Suppressor macrophage treated with lipopolysaccharide for 4 hours (primary cell): ENCODE results near the gene TAF3.
"Not testable (repeated sequence)": the region's sequence is repeated elsewhere in the genome, so short reads cannot be mapped to it uniquely, and the experiment has no call there.

Experiments used
- DNase-seq: peaks from one replicate; pipeline ENCODE4 v3.0.0-alpha.2; 2020

TAF3 gene

DNA sequence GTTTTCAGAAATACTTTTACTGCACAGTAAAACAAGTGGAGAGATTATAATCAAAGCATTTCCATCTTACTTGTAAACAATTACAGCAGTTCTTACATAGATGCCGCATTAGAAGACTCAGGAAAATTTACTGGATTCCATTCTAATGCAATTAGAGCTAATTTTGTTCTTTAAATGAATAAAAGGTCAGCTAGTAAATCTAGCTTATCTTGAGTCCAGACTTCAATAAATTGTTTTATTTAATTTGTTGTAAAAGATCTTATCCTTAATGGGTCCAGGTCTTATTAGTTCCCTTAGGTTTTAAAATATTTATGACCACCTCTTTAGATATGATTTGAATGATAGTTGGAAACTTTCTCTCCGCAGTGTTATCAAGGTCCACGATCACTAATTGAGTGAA lies 166.0 kb downstream of the TAF3 start:
- no peak for DNase-seq

DNA sequence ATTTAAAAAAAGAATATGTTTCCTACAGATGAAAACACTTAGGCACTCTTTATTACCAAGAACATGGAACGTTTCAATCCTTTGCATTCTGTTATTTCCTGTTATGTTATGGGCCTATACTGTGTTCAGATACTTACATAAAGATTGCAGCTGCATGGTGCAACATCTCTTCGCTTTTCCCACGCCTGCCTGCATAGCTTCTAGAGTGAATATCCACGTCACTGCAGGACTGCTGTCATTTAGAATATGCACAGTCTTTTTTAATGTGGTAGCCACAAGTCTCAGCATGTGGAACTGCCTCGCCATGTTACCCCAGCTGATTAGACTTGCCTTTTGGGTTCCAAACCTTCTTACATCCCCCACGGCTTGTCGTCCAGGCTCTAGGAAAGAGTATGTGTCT lies 166.6 kb downstream of the TAF3 start:
- DNase-seq, result no peak

DNA sequence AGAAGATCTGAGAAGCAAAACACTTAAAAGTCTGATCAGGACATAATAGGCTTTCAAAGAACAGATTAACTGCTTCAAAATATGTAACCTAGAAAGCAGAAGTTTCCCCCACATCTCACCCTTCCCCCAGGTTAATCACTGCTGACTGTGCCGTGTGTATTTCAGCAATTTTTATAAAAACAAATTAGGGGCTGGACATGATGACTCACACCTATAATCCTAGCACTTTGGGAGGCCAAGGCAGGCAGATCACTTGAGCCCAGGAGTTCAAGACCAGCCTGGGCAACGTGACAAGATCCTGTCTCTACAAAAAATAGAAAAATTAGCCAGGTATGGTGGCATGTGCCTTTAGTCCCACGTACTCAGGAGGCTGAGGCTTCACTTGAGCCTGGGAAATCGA lies 168.5 kb downstream of the TAF3 start:
- no peak for DNase-seq

DNA sequence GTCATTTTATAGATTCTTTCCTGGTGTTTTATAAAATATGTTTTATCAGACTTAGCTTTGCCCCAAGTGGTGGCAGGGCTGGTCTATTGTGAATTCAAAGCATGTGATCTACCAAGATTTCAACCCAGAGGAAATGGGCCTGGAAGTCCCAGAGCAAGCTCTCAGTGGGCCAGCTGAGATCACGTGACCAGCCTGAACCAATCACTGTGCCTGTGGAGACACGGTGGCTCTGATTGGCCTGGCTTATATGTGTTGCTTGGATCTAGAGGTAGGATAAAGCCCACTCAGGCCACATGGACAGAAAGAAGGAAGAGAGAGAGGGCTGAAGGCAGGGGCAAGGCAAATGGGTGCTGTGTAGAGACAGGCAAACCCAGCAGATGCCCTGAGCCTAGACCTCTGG lies 170.7 kb downstream of the TAF3 start:
- no peak for DNase-seq

DNA sequence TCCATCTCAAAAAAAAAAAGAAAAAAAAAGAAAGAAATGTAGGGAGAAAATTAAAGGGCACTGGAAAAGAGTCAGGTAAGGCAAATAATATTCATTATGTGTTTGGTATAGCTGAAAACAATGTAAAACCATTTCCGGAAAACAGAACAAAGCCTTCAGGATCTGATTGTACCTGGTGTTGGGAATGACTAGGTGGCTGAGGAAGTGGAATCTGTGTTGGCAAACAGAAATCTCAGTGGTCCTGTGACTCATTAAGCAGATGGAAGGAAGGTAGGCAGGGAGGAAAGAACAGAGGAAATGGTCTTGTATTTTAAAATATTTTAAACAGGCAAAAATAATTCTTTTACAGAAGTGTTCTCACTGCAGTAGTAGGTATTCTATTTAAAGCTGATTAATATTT lies 180.5 kb downstream of the TAF3 start:
- DNase-seq, result no peak

DNA sequence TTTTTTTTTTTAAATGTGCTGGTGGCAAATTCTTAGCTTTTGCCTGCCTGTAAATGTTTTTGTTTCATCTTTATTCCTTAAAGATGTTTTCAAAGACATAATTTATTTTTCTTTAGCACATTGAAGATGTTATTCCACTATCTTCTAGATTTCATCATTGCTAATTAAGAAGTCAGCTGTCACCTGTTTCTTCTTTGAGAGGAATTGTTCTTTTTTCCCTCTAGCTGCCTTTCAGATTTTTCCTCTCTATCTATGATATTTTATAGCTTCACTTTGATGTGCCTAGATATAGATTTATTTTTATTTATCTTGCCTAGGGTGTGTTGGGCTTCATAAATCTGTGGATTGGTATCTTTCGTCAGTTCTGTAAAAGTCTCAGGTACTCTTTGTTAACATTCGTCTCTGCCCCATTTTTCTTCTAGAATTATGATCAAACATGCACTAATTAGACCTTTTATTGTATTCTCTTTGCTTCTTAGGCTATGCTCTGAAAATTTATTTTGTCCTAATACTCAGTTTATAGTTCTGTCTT lies 186.2 kb downstream of the TAF3 start:
- DNase-seq, result no peak

DNA sequence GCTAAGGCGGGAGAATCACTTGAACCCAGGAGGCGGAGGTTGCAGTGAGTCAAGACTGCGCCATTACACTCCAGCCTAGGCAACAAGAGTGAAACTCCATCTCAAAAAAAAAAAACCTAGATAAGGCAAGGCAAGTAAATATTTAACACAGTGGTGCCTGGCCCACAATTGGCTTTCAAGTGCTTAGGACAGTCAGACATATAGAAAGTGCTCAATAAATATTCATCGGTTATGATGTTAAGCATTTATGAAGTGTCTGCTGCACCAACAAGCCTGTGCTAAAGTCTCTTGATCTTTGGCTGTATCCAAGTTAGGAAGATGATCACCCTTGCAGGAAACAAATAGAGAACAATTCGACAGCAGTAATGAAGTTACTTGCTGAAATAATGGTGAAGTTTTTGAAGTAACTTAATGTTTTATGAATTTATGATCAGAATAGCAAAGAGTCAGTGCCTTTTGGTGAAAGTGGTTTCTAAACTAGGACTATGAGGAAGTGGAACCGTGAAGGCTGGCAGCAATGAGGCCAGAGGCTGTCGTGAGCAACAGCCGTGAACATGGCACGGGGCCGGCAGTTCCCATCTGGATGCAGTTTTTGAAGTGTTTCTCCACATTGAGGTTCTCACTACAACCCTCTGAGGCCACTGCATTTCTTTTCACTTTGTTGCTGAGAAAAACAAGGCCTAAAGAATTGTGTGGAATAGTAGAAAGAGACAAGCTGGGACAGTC lies 188.1 kb downstream of the TAF3 start:
- DNase-seq, result peak; percentile 37

DNA sequence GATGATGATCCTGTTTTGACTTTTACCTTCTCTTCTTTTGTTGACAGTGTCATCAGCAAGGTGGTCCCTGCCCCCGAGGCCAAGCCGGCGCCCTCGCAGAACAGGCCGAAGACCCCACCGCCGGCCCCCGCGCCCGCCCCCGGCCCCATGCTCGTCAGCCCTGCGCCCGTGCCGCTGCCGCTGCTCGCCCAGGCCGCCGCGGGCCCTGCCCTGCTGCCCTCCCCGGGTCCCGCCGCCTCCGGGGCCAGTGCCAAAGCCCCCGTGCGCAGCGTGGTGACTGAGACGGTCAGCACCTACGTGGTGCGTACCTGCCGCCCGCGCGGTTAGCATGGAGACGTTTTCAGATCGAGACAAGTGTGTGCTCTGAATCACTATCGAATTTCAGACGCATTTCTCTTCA lies 190.7 kb downstream of the TAF3 start:
- DNase-seq, result no peak

DNA sequence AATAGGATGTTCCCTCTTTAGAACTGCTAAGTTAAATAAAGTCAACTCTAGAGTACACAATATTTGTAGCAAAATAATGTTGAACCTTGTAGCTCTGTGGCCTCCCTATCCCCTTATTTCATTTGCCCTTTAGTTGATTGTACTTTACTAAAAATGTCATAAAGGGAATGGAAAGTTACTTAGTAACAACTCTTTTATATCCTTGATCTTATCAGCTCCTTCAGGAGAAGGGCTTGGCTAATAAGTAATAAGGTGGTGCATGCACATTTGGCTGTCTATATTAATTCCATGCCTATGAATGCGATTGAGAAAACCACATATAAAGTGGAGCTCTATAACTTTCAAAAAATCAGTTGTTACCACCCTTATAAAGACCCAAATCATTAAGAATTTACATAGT lies 194.7 kb downstream of the TAF3 start:
- no peak for DNase-seq

DNA sequence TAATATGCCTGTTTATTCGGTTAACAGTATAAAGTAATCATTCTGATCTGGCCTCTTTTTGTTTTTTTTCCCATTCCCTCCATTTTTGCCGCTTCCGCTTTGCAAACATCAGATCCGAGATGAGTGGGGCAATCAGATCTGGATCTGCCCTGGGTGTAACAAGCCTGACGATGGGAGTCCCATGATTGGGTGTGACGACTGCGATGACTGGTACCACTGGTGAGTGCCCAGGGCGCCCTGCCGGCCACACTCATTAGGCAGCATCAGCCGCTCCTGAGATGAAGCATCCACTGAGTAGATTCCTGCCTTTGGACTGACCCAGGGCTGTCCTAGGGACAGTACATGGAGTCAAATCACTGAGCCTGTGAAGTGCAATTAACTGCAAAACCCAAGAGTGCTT lies 195.3 kb downstream of the TAF3 start:
- no peak for DNase-seq

DNA sequence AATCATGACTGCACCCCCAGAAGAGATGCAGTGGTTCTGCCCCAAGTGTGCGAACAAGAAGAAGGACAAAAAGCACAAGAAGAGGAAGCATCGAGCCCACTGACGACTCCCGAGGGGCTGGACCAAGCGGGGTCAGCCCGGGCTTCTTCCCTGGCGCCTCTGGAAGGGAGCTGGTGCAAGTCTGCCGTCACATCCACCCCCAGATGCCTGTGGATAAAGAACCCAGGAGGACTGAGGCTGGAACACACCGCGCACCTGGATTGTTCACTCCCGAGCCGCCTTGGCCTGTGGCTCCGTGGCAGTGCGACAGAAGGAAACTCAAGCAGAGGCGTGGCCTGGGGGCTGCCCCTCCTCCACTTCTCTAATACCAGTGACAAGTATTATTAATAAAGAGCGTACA lies 196.3 kb downstream of the TAF3 start:
- DNase-seq, result no peak

DNA sequence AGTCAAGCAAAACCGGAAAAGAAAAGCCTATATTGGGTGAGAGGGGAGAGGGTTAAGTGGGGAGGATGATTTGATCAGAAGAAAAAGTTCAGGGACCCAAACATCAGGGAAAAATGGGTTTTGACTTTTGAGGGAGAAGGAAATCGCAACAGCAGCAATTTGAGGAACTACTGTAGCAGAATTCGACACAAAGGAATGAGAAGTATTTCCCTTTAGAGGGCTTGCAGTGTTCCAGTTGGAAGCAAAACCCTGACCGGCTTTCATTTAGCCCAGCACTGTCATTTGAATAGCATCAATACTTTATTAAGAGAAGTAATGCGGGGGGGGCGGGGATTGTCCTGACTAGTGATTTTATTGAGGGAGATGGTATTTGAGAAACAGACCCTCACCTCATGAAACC lies 199.0 kb downstream of the TAF3 start:
- DNase-seq, result no peak

DNA sequence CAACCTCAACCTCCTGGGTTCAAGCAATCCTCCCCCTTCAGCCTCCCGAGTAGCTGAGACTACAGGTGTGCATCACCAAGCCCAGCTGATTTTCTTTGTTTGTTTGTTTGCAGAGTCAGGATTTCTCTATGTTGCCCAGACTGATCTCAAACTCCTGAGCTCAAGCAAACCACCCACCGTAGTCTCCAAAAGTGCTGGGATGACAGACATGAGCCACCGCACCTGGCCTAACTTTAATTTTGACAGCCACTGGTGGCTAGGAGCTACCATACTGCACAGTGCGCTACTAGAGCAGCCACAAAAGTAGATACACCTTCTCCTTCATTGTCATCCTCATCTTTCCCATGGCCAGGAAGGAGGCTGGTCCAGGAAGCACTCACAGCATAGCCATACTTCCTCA lies 205.0 kb downstream of the TAF3 start:
- DNase-seq, result no peak

DNA sequence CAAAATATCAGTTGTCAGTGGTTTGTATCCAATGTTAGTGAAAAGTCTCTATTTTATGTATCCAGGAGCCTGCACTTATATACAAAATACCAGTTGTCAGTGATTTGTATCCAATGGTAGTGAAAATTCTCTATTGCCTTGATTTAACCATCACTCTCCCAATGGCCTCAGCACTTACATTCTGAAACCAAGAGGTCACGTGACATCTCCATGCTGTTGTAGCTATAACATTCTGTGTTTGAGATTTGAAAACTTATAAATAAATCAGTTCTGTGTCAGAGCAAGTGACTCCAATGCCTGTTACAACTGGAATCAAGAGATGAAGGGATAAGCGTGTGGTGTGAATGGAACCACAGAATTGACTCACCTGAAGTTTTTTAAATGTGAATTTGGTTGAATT lies 205.5 kb downstream of the TAF3 start:
- no peak for DNase-seq

DNA sequence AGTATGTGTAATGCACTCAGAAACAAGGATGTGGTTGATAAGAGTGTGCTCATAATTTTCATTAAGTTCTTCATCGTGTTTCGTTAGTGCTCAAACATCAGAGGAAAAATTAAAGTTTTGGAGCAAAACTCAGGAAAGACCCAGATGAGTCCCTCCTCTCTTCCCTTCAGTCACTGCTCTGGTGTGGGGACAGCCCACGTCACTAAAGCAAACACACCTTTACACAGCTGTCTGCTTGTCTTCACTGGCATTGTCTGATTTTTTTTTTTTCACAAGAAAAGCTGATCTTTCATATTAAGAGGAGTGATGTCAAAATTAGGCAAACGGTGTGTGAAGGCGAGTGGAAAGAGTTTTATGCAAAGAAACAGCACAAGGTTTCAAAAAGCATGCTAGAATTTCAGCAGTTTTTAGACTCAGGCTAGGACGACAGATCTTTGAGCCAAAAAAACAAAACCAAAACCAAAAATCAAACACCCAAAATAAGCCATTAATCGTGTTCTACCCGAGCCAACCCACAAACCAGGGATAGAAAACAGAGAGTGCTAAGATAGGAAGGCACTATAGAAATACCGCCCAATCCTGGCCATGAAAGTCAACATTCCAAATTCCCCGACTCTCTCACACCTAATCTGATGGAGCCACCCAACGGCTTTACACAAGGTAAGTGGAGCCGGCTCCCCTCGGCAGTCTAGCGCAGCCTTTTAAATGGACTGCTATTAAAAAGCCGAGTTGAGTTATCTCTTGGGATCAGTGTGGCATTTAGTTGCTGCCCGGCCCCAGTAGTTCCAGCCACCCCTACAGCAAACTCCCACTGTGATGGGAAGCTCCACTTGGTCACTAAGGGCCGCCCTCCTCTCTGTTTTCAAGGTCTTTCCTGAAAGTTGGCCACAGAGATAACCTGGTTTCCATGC lies 208.3 kb downstream of the TAF3 start:
- DNase-seq, result no peak

DNA sequence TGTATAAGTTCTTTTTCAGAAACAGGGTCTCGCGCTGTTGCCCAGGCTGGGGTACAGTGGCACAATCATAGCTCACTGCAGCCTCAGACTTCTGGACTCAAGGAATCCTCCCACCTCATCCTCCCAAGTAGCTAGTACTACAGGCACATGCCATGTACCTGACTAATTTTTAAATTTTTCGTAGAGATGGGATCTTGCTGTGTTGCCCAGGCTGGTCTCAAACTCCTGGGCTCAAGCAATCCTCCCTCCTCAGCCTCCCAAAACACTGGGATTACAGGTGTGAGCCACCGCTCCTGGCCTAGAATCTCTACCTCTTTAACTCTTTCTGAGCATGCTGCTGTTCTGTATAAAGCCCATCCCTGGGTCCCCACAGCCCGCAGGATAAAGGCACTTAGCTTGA lies 212.9 kb downstream of the TAF3 start:
- DNase-seq, result not testable (repeated sequence)

DNA sequence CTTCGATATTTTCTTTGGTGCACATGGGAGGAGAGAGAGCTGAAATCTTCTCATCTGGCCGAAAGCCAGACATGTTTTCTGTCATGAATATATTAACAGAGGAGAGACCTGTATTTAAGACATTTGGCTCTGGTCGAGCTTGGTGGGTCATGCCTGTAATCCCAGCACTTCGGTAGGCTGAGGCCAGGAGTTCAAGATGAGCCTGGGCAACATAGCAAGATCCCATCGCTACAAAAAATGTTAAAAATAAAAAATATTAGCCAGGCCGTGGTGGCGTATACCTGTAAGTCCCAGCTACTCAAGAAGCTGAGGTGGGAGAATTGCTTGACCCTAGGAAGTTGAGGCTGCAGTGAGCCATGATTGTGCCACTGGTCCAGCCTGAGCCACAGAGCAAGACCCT lies 214.3 kb downstream of the TAF3 start:
- no peak for DNase-seq

DNA sequence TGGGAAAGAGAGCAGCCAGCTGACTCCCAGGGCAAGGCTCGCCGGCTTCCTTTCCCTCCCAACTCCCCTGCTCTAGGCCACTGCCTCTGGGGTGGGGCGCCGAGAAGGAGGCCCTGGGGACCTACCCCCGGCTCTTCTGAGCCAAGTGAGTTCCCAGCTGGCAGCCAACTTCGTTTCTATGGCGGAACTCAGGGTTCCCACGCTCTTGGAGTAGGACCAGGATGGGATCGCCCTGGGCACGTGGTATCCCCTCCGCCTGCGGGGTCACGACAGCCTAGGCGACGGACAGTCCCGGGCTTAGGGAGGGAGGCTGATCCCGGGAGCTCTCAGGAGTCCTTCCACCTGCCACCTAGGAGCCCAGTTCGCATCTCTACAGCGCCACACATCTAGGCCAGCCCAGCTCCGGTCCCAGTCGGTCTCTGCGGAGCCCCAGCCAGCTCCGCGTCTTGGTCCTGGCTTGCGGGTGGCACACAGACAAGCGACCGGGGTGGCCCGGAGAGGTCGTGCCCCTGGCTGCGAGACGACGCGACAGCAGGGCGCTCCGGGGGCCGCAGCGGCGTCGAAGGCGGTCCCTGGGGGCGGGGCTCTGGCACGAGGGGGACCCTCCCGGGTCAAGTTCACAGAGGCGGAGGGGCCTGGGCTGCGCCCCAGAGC lies 215.6 kb downstream of the TAF3 start:
- no peak for DNase-seq

DNA sequence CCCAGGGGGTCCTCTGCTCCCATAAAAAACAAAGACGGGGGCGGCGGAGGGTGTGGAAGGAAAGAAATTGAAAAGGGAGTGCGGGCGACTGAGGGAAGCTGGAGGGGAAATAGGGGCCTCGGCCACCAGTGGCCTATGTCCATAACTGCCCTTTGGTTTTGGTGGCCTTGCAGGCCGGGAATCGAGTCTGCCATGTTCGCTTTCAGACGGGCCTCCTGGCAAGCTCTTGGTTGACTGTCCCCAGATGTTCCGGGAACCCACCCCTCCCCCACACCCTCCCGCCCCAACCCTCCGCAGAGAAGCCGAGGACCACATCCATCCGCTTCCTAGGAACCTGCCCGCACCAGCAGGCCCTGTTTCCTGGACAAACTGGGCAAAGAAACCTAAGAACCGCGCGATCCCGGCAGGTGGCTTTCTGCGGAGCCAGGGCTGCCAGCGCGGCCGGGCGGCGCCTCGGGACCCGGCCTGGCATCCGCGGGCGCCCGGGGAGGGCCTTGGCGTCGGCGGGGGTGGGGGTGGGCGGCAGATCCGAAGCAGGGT lies 216.2 kb downstream of the TAF3 start:
- DNase-seq, result no peak

DNA sequence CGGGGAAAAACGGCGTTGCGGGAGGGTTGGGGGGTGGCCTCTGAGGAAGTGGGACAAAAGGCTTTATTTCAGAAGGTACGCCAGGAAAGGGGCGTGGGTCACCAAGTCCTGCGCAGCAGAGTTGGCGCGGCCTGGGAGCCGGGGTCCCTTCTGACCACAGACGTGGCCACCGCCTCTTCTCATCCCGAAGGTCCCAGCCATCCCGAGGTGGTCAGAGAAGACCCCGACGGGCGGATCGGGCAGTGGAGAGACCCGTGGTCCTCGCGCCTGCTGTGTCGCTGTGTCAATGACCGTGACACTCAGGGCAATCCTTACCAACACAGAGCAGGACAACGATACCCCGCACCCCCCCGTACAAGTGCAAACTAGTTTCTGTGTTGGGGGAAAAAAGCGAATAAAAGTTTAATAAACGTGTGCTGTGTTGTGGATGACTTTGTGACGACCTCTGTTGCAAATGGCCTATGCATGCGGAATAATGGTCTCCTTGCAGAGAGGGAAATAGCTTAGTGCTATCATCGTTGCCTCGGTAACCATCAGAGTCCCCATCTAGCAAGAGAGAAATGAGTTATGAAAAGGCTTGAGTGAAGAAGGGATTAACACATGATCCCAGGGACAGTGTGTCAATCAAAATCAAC lies 216.8 kb downstream of the TAF3 start:
- no peak for DNase-seq

DNA sequence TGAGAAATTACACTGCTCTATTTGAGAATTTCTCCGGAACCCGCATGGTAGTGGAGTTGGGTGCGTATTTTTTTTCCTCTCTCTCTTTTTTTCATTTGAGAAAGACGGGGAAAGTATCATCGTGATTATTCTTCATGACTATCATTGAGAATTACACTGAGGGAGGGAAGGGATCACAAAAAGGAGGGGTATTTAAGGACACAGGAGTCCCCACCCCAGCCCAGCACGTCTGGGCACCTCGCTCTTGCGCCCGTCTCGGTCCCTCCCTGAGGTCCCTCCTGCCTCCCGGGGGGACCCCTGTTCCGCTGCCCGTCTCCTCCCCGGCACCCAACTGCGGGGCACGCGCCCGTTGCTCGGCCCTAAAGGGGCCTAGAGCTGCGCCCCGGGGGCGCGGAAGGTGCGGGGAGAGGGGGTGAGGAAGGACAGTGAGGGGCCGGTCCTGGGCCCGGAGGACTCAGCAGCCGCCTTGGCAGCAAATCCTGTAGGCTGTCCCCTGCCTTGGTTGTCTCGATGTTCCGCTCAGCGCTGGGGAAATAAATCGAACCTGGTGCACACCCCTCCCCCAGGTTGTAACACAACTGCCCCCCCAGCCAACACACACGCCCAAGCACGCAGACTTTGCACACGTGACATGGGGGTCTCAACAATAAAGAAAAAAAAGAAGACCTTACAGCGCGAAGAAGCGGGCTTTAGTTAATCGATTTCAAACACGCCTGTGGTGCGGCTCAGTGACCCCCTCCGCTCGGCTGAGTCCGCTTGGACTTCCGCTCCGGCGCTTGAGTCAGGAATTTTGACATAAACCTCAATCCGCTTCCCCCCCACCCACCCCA lies 217.6 kb downstream of the TAF3 start:
- DNase-seq, result no peak
